GM19328 (cell line): ENCODE data around the gene PLAC9.
"Not testable (repeated sequence)": the region's sequence is repeated elsewhere in the genome, so short reads cannot be mapped to it uniquely, and the experiment has no call there.

Experiments
- ATAC-seq: cut with Tn5 transposase; IDR thresholded peaks from one replicate; pipeline ENCODE4 v1.9.1; 2021; ENCODE audit warnings: mild to moderate bottlenecking, moderate library complexity; ENCODE audit not compliant: unreplicated experiment

PLAC9 gene, protein sequence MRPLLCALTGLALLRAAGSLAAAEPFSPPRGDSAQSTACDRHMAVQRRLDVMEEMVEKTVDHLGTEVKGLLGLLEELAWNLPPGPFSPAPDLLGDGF

GRCh38 chr10:80132299-80133139 is at the start of gene PLAC9:
TSS of gene PLAC9 (plus strand) at chr10:80132730. CDS start at chr10:80132763, 33 bp downstream.
- ATAC-seq, result no peak

GRCh38 chr10:80090121-80090520 is 42.4 kb upstream of the PLAC9 start:
- ATAC-seq, result no peak

- no peak for ATAC-seq
Measured at GRCh38 chr10:80094231-80094630, 38.3 kb upstream of the PLAC9 start.

DNA sequence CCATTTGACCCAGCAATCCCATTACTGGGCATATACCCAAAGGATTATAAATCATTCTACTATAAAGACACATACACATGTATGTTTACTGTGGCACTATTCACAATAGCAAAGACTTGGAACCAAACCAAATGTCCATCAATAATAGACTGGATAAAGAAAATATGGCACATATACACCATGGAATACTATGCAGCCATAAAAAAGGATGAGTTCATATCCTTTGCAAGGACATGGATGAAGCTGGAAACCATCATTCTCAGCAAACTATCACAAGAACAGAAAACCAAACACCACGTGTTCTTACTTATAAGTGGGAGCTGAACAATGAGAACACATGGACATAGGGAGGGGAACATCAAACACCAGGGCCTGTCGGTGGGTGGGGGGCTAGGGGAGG is 34.3 kb upstream of the PLAC9 start:
- ATAC-seq, result not testable (repeated sequence)

GRCh38 chr10:80099295-80099694 is 33.2 kb upstream of the PLAC9 start:
- not testable (repeated sequence) for ATAC-seq

DNA sequence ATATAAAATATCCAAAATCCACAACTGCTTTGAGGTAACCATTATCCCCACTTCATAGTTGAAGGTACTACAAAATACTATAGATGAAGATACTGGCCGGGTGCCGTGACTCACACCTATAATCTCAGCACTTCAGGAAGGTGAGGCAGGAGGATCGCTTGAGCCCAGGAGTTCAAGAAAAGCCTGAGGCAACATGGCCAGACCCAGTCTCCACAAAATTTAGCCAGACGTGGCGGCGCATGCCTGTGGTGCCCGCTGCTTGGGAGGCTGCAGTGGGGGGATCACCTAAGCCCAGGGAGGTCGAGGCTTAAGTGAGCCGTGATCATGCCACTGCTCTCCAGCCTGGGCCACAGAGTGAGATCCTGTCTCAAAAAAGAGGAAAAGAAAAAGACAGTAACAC is 32.4 kb upstream of the PLAC9 start:
- ATAC-seq, result no peak

GRCh38 chr10:80100861-80101695 is 31.5 kb upstream of the PLAC9 start:
- ATAC-seq, result no peak

GRCh38 chr10:80104066-80104926 is 28.2 kb upstream of the PLAC9 start:
- ATAC-seq, result no peak

GRCh38 chr10:80108576-80109239 is 23.8 kb upstream of the PLAC9 start:
- ATAC-seq, result no peak

GRCh38 chr10:80110986-80111385 is 21.5 kb upstream of the PLAC9 start:
- no peak for ATAC-seq

DNA sequence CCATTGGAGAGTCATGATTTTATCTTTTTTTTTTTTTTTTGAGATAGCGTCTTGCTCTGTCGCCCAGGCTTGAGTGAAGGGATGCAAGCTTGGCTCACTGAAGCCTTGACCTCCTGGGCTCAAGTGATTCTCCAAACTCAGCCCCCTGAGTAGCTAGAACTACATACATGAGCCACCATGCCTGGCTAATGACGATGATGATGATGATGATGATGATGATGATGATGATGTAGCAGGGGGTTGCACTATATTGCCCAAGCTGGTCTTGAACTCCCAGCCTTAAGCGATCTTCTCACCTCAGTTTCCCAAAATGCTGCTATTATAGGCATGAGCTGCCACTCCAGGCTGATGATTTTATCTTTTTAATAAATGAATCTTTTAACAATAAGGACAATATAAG is 13.9 kb upstream of the PLAC9 start:
- ATAC-seq, result no peak

- no peak for ATAC-seq
Measured at GRCh38 chr10:80122110-80122710, 10.3 kb upstream of the PLAC9 start.

DNA sequence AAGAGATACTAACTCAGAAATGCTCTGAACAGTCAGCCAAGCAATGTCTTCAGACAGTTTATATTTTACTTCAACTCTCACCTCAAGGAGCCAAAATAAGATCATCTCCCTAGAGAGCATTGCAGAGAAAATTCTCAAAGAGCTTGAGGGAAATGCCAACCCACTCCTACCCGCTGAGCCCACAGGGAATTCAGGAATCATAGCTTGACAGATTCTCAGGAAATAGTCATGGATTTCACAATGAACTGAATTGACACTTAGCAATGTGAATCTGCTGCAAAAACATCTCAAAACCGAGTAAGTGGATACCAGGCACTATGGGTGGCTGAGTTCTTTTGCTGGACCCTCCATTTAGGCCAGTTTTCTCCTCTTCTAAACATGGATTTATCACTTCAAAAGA is 9.8 kb upstream of the PLAC9 start:
- no peak for ATAC-seq

DNA sequence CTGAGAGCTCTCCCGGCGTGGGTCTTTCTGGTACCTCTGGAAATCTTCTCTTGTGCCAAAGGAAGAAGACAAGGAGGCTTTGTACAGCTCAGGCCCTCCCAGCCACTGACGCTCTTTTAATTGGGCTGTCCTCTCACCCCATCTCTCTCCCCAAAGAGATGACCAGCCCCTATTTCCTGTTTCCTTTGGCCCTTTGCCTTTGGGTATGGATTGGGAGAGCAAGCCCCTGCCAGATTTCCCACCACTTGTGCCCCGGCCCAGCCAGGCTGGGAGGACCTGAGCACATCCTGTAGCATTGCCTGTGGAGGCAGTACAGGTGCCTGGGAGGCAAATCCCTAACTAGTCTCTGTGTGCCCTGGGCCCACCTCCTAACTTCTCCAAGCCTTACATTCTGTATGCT is 5.7 kb upstream of the PLAC9 start:
- no peak for ATAC-seq

GRCh38 chr10:80131499-80131901 is 1.0 kb upstream of the PLAC9 start:
- ATAC-seq, result no peak

GRCh38 chr10:80133206-80133605 is 676 bp downstream of the PLAC9 start:
- no peak for ATAC-seq

GRCh38 chr10:80133687-80134086 is 1.2 kb downstream of the PLAC9 start:
- not testable (repeated sequence) for ATAC-seq

GRCh38 chr10:80136134-80136571 is 3.6 kb downstream of the PLAC9 start:
- ATAC-seq, result no peak

DNA sequence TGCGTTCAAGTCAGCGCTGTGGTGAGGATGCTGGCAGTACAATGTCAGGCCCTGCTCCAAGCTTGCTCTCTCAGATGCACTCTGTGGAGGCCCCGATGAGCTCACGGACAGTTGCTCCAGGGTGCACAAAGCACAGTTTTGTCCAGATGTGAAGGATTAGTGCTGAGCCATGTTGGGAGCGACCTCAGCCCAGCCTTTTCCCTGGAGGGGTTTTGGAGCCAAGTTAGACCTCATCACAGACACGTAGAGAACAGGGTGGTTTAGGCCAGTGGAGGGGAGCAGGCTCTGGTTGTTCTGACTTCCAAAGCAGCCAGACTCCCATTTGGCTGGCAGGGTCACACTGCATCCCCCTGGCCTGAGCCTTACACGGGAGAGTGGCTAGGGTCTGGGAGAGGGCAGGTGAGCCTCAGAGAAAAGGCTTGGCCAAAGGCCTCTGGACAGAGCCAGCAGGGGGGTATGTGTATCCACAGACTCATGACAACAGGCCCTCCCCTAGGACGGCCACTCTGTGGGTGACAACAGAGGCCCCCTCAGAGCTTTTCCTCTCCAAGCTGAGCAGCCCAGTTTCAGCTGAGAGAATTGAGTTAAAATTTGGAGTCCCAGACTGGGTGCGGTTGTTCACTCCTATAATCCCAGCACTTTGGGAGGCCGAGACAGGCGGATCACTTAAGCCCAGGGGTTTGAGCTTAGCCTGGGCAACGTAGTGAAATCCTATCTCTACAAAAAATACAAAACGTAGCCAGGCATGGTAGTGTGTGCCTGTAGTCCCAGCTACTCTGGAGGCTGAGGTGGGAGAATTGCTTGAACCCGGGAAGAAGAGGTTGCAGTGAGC is 4.7 kb downstream of the PLAC9 start:
- ATAC-seq, result no peak
